GM10266 (cell line): ENCODE measurements around the gene KLF14.
"Not testable (repeated sequence)": the region's sequence is repeated elsewhere in the genome, so short reads cannot be mapped to it uniquely, and the experiment has no call there.

ENCODE experiments used
- DNase-seq: peaks from one replicate; pipeline ENCODE4 v3.0.0; 2012; ENCODE audit errors: extremely low spot score
- CTCF ChIP-seq: IDR thresholded peaks from 2 replicates; pipeline ENCODE4 v1.5.1; 2012; ENCODE audit warnings: mild to moderate bottlenecking, low read depth; ENCODE audit not compliant: control insufficient read depth, insufficient read depth; ENCODE audit errors: missing control alignments

The KLF14 gene

DNA sequence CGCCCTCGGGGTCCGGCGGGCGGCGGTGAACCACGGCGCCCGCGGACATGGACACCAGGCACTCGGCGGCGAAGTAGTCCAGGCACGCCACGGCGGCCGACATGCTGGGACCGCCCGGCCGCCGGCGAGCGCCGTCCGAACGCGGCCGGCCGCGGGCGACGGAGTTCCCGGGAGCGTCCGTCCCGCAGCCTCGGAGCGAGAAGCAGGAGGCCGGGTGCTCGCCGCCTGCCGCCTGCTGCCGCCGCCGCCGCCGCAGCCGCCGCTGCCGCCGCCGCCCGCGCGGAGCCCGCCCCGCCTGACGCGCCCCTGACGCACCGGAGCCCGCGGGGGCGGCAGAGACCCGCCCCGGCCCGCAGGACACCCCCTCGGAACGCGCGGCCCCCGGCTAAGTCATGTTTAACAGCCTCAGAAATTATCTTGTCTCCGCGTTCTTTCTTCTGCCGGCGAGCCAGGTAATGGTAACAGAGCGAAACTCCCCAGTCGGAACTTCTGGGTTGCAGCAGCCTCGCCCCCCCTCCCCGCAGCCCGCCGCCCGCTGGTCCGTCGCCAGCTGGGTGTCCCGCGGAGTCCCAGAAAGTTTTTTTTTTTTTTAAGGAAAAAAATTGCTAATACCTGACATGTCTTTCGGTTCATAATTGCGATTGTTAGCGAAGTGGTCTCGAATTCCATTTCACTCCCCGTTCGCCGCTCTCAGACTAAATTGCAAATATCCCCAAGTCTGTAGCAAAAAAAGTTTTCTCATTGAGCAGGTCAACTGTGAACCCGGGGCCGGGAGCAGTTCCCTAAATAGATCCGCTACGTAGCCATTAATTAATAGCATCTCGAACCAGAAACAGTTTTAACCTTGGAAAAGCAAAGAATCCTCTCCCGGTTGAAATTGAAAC lies at the start of gene KLF14:
Gene KLF14 (minus strand): TSS at position 277 of the 884 bp plus-strand sequence. CDS start 174 bp downstream, at position 103.
- TF ChIP-seq CTCF, result no peak
- DNase-seq, result peak; percentile 70

- no peak for DNase-seq
- TF ChIP-seq CTCF, result no peak
These were observed 47.3 kb upstream of the KLF14 start for GRCh38 chr7:130781346-130781745.

- no peak for TF ChIP-seq CTCF
These were observed 43.4 kb upstream of the KLF14 start for GRCh38 chr7:130777426-130777825.

DNA sequence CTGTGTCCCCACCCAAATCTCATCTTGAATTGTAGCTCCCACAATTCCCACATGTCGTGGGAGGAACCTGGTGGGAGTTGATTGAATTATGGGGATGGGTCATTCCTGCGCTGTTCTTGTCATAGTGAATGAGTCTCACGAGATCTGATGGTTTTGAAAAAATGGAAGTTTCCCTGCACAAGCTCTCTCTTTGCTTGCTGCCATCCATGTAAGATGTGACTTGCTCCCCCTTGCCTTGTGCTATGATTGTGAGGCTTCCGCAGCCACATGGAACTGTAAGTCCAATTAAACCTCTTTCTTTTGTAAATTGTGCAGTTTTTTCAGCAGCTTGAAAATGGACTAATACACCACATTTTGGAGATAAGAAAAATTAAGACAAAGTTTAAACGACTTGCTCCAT lies 38.4 kb upstream of the KLF14 start:
- DNase-seq, result not testable (repeated sequence)

More at GRCh38 chr7:130777426-130777825, 43.4 kb upstream of the KLF14 start:
- DNase-seq, result no peak

GRCh38 chr7:130768854-130769253 lies 34.8 kb upstream of the KLF14 start:
- no peak for DNase-seq
- TF ChIP-seq CTCF, result no peak

GRCh38 chr7:130764569-130764968 lies 30.6 kb upstream of the KLF14 start:
- DNase-seq, result not testable (repeated sequence)

DNA sequence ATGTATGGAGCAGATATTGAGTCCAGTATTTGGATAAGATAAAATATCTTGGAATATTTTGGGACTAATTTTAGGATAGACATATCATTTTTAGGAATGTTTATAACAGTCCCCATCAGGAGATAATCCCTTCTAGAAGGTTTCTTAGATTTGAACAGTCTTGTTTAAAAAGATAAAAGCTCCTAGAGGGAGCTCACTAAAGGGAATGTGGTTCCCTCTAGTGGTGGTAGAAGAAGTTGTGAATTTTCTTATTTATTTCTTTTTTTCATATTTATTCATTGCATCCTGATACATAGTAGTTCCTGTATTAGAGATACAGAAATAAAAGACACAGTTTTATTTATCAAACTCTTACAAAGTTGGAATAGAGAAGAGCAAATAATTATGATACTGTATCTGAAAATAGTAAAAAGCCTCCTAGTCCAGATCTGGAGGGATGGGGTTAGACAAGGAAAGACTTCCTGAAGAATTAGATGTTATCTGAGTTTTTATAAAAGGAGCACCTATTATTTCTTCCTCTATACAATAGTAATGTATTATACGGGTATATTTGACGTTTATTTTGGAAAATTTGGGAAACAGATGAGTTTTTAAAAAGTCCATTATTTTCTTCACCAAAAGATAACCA lies 24.5 kb upstream of the KLF14 start:
- TF ChIP-seq CTCF, result peak; percentile 39
- peak; percentile 45 for DNase-seq

DNA sequence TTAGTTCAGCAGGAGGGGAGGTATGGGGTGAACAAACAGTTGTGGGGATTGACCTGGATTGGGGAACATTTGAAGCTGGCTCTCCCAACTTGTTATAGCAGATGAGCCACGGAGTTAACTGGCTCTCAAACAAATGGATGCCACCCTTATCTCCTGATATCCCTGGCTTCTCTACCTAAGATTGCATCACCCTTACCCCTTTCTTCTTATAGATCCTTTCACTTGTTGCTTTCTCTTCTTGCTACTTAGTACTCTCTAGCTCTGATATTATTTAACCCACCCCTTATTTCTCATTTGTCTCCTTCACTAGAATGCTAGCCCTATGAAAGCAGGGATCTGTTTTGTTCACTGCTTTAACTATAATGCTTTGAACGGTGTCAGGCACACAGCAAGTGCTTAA lies 22.3 kb upstream of the KLF14 start:
- no peak for DNase-seq
- no peak for TF ChIP-seq CTCF
